ENCODE data around the gene TM7SF3. TPM values are rescaled to one million over a fixed set of nuclear protein-coding genes. Genes with fewer than 3 reads are reported as not detected.

The TM7SF3 gene
- total RNA-seq, 1 experiment from 2014 or later = 57.0 TPM

GRCh38 chr12:27002141-27002540 is 12.0 kb downstream of the TM7SF3 start:
- CTCF ChIA-PET = no interaction called here
- no peak for TF ChIP-seq EZH2 (IDR thresholded peaks at IDR 0.05; ENCODE audit: low read depth)
- no peak for TF ChIP-seq CTCF (conservative IDR thresholded peaks at IDR 0.05)
- POLR2A ChIA-PET (ENCODE audit: unreplicated experiment) = interaction anchor here (0.6 kb wide), 1 partner anchor 561 kb away, joined by 3 read pairs; no protein-coding TSS in a partner anchor
- H4K20me1 ChIP-seq (ENCODE audit: insufficient read depth) = no peaks in the 10 kb centered on the region
- H3K9me3 ChIP-seq (ENCODE audit: insufficient read depth, low read depth) = no peaks in the 10 kb centered on the region
- no peak overlapping the region for H3K4me2 ChIP-seq
- peaks cover 8% of the 10 kb centered on the region for H3K79me2 ChIP-seq (ENCODE audit: low read depth)
- intact Hi-C loops (cut with micrococcal nuclease; ENCODE audit: unreplicated experiment) = no loop called here
- no peak overlapping the region for H2AFZ ChIP-seq
- H3K36me3 ChIP-seq (ENCODE audit: low read depth) = no peaks in the 10 kb centered on the region
- H3K4me1 ChIP-seq (replicated peaks; ENCODE audit: insufficient read depth) = no peaks in the 10 kb centered on the region
- no peaks in the 10 kb centered on the region for H3K27me3 ChIP-seq (ENCODE audit: insufficient read depth, low read depth)
- H3K9me2 ChIP-seq (ENCODE audit: insufficient read depth) = no peaks in the 10 kb centered on the region
- no peak overlapping the region for H3K27ac ChIP-seq
- DNase-seq = no peak
- no TSS peak for BruUV-seq (replicated peaks)
- no peak overlapping the region for H3K4me3 ChIP-seq
- no peaks in the 10 kb centered on the region for H3F3A ChIP-seq (ENCODE audit: insufficient read depth, low read depth)

- Histone ChIP-seq H3K27me3 (ENCODE audit: insufficient read depth, low read depth) (no peaks in the 10 kb centered on the region), H2AFZ (no peak overlapping the region), H3K4me2 (no peak overlapping the region), H3K4me1 (replicated peaks; ENCODE audit: insufficient read depth) (no peaks in the 10 kb centered on the region), H3K4me3 (no peak overlapping the region), H3F3A (ENCODE audit: insufficient read depth, low read depth) (no peaks in the 10 kb centered on the region), H4K20me1 (ENCODE audit: insufficient read depth) (no peaks in the 10 kb centered on the region), H3K27ac (no peak overlapping the region), H3K9me3 (ENCODE audit: insufficient read depth, low read depth) (no peaks in the 10 kb centered on the region), H3K79me2 (ENCODE audit: low read depth) (peaks cover 6% of the 10 kb centered on the region), H3K36me3 (ENCODE audit: low read depth) (no peaks in the 10 kb centered on the region), H3K9me2 (ENCODE audit: insufficient read depth) (no peaks in the 10 kb centered on the region)
- DNase-seq = no peak
- TF ChIP-seq EZH2 (IDR thresholded peaks at IDR 0.05; ENCODE audit: low read depth) (no peak), CTCF (conservative IDR thresholded peaks at IDR 0.05) (no peak)
- CTCF ChIA-PET = no interaction called here
- intact Hi-C loops (cut with micrococcal nuclease; ENCODE audit: unreplicated experiment) = no loop called here
- BruUV-seq (replicated peaks) = no TSS peak
- POLR2A ChIA-PET (ENCODE audit: unreplicated experiment) = no interaction called here
Observed at GRCh38 chr12:27001663-27002062, 12.5 kb downstream of the TM7SF3 start.

DNA sequence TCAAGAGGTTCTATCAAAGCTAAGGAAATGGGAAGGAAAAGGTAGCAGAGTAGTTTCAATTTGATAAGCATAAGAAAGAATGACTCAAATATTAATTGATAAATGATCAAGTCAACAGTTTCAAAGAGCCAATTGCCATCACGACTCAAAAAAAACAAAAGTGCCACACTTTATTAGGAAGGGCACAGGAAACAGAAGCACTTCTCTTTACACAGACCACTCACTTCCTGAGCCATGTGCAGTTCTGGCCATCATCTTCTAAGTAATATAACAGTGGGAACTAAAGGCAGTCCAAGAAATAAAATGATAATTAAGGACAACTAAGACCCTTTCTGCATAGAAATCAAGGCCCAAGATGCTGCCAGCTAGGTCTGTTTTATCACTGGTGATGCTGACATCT is 13.2 kb downstream of the TM7SF3 start:
- intact Hi-C loops (cut with micrococcal nuclease; ENCODE audit: unreplicated experiment) = no loop called here
- Histone ChIP-seq H2AFZ (no peak overlapping the region), H3K9me2 (ENCODE audit: insufficient read depth) (no peaks in the 10 kb centered on the region), H3K4me2 (no peak overlapping the region), H3K36me3 (ENCODE audit: low read depth) (no peaks in the 10 kb centered on the region), H3K27me3 (ENCODE audit: insufficient read depth, low read depth) (no peaks in the 10 kb centered on the region), H3K27ac (no peak overlapping the region), H3K79me2 (ENCODE audit: low read depth) (peaks cover 3% of the 10 kb centered on the region), H4K20me1 (ENCODE audit: insufficient read depth) (no peaks in the 10 kb centered on the region), H3F3A (ENCODE audit: insufficient read depth, low read depth) (no peaks in the 10 kb centered on the region), H3K9me3 (ENCODE audit: insufficient read depth, low read depth) (no peaks in the 10 kb centered on the region), H3K4me3 (no peak overlapping the region), H3K4me1 (replicated peaks; ENCODE audit: insufficient read depth) (no peaks in the 10 kb centered on the region)
- TF ChIP-seq EZH2 (IDR thresholded peaks at IDR 0.05; ENCODE audit: low read depth) = no peak
- no peak for TF ChIP-seq CTCF (conservative IDR thresholded peaks at IDR 0.05)
- ChIA-PET POLR2A (ENCODE audit: unreplicated experiment) (no interaction called here), CTCF (no interaction called here)
- DNase-seq = no peak
- BruUV-seq (replicated peaks) = no TSS peak
